GM11168 (cell line): ENCODE measurements around the gene LBHD2.

ENCODE experiments used
- in situ Hi-C: fragments of 300-500 bp; cut with MboI; formaldehyde crosslinking; loops from one replicate; pipeline ENCODE4 v1.12.0; 2022; ENCODE audit warnings: low sequenced_read_pairs; ENCODE audit not compliant: unreplicated experiment

The LBHD2 gene

DNA sequence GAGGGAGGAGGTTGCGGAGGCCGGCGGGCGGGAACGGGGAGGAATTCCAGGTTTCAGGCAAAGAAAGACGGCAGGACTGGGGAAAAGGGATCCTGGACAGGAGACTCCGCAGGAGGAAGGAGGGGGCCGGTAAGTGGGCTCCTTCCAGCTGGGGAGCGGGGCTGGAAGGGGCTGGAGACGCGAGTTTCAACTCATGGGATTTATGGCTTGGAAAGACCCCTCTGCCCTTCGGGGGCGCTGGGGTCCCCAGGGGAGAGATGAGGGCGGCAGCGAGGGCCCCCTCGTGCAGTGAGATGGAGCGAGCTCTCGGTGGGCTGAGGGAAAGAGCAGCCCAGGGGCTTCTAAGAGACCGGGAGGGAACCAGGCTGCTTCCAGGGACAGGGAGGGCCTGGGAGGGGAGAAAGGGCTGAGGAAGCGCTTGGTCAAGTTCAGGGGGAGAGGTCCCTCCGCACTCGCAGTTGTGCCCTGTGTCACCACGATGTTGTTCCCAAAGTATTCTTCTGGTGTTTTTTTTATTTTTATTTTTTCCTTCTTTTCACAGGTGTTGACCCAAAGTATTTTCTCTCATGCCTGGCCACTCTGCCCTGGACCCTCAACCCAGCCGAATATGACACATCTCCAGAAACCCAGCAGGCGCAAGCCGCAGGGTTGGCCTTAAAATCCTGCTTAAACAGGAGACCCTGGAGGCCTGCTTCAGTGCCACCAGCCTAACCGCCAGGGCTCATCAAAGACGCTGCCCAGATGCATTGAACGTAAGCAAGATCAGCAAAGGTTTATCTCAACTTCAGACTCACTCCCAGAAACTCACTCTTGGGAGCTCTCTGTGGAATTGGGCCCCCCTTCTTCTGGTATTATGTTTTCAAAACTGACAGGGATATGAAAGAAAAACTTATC, 55.4 kb downstream of the LBHD2 start:
- in situ Hi-C loops: loop anchor here (5.0 kb wide), 1 partner anchor 43 kb away; no protein-coding TSS in a partner anchor
